ENCODE measurements around the gene B3GNT9. TPM values are rescaled to one million over a fixed set of nuclear protein-coding genes. Genes with fewer than 3 reads are reported as not detected.
"Not testable (repeated sequence)": the region's sequence is repeated elsewhere in the genome, so short reads cannot be mapped to it uniquely, and the experiment has no call there.

Gene B3GNT9
- polyA plus RNA-seq, 3 donors, result 9.0 to 9.8 (median 9.1) TPM

DNA sequence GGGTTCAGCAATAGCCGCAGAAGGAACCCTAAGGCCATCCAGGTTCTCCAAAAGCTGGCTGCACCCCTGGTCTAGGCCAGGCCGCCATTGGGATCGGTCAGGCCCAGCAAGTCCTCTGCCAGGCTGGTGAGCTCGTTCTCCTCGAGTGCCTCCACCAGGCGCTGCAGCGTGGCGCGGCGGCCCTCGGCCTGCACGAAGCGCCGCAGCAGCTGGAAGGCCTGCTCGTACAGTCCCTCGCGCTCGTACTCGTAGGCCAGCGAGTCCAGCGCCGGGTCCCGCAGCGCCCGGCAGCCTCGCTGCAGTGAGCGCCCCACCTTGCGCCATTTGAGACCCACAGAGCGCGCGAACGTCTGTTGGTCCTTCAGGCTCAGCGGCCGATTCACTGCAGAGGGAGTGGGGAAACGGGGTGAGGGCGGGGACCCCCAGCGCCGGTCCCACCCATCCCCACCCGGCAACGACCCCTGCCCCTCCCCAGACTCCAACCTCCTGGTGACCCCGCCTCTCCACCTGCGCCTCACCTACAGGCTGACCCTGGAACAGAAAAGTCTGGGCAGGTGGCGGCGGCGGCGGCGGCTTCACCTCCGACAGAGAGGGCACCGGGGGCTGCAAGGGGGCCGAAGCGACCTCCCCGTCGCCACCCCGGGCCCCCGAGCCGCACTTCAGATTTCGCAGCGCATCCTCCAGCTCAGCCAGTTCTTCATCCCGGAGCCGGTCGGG lies 3.9 kb upstream of the B3GNT9 start:
- DNase-seq (ENCODE audit: low read depth in 3 of 3, low spot score in 2 of 3), result no peak

DNA sequence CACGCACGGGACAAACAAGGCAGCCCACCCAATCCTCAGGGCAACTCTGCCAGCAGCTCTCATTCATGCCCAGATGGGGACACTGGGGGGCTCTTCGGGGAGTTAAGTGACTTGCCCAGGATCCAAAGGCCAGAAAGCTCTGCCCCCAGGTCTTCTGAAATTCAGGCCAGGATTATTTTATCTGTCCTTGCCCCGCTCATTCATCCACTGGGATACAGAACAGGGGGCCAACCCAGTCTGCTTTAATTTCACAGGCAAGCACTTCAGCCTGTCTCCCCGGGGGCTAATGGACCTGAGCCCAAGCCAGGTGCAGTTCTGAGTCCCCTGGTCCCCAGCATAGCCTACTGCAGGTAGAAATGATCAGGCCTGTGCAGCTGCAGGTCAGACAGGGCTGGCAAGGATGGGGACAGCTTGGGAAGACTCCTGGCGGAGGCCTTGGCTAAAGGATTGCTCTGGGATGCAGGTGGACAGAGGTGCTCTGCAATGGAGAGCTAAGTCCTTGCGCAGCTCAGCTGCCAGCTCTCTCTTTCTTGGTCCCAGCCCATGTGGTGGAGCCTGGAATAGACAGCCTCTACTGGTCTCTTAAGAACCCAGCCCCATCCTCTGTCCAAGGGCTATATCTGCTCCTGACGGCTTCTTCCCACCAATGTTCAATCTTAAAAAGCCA lies 766 bp upstream of the B3GNT9 start:
- DNase-seq (ENCODE audit: low read depth in 3 of 3, low spot score in 2 of 3), result no peak

DNA sequence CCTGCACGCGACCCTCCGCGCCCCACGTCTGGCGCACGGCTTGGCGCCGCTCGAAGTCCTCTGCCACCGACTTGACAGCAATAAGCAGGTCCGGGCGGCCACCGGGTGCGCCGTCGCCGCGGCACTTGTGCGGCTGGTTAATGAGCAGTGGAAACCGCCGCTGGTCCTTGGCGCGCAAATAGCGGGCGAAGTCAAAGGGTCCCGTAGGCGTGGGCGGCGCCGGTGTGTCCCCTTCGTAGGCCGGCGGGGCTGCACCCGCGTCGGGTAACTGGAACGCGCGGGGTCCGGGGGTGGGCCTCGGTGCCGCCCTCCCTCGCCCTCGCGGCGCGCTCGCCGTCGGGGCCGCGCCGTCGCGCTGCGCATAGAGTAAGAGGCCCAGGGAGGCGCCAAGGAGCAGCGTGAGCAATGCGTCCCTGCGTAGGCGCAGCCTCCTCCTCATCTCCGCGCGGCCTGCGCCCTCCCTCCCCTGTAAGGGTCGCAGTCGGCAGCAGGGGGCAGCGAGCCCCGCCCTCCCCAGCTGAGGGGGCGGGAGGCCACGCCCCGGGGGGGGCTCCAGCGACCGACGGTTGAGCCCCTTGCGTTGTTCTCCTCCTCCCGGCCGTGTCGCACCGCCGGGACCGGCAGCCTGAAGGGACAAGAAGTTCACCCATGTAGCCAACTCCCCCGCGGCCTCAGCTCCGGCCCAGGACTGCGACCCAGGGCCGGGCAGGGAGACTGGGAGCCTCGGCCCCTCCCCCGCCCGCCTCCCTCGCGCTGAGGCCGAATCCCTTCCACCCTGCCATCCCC lies 558 bp downstream of the B3GNT9 start:
- no peak for DNase-seq (ENCODE audit: low read depth in 3 of 3, low spot score in 2 of 3)

DNA sequence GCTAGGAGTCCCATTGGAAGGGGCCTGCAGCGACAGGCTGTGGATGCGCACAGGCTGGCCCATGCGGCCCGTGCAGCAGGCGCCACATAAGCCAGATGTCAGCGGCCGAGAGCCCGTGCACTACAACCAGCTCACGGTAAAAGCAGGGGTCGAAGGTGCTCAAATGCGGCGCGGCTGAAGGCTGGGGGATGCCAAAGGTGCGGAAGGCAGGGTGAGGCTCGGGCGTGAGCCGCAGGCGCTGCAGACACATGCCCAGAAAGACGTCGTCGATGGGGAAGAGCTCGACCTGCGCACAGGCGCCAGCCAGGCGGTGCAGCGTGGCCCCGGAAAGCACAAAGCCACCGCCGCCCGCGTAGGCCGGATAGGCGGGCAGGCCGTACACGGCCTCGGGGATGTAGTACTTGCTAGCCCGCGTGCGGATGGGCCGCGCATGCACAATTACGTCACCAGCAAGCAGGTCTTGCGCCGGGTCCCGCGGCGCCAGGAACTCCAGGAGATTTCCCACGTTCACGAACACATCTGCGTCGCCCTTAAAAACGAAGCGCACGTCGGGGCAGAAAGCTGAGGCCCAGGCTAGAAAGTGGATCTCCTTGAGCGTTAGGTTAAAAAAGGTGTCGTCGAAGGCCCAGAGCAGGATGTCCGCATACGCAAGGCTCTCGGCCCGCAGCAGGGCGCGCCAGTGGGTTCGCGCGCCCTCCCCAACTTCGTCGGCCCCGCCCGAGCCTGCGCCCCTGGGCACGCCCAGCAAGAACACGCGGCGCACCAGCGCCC lies 1.3 kb downstream of the B3GNT9 start:
- DNase-seq (ENCODE audit: low read depth in 3 of 3, low spot score in 2 of 3), result no peak

DNA sequence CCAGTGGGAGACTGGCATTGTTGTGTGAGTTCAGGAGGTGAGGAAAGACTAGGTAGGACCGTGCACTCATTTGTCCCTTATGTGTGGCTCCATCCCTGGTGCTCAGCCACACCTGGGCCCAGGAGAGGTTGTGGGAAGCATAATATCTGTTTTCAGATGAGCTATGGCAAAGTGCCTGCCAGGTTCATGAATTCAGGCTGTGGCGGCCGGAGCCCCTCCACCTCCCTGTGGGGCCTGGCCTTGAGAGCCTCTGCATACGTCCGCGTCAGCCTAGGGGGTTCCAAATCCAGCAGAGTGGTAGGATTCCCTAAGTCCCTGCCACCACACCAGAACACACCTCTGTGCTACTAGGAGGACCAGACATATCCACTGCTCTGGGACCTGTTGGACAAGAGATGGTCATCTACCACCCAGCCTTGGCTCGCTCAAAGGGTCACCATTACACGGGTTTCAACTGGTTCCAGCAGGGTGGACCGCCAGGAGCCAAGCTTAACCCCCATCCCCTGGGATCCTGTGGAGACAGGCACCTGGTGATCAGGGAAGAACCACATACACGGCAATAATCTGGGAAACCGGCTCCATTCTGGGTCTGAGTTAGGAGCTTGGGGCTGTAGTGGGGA lies 2.0 kb downstream of the B3GNT9 start:
- no peak for DNase-seq (ENCODE audit: low read depth in 3 of 3, low spot score in 2 of 3)

DNA sequence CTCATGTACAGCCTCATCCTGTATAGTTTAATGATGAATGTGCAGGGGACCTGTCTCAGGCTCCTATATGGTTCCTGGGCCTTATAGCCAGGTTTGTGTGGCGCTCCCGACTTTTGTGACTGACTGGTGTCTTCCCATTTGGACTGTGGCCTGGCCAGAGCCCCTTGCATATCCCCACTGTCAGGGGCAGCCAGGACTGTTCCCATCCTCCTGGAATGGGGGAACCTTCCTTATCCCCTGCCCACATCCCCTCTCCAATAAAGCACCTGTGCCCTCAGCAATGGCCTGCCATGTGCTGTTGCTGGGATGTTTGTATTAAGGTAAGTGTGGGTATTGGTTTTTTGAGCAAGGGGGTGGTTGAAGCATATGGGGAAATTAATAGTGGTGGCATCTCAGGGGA lies 2.6 kb downstream of the B3GNT9 start:
- no peak for DNase-seq (ENCODE audit: low read depth in 3 of 3, low spot score in 2 of 3)

DNA sequence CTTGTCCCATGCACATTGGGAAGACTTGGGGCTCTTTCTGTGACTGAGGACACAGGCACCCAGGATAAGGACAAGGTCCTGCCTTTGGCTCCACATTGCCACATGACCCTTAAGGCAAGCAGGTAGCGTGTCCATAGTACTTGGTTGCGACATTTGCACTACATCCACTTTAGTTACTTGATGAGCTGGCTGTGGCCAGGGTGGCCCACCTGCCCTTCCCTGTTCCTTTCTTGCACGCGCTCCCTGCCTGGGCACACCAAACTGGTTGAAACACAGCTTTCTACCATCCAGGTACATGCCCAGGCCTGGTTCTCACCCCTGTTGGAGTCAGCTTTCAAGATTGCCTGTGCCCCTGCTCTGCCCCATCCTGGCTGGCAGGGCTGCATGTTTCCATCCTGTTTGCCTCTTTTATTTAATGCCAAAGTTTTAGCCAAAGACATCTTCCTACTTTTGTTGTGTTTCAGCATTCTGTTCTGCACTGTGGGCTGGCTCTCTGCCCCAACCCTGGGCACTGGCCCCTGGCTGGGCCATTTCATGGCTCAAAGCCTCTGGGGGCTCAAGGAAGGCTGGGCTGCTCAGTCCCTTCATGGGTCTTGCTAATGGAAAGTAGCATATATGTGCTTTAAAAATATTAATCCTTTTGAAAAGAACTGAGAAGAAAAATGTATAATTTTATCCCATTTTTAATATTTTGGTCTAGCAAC lies 3.2 kb downstream of the B3GNT9 start:
- DNase-seq (ENCODE audit: low read depth in 3 of 3, low spot score in 2 of 3), result no peak

DNA sequence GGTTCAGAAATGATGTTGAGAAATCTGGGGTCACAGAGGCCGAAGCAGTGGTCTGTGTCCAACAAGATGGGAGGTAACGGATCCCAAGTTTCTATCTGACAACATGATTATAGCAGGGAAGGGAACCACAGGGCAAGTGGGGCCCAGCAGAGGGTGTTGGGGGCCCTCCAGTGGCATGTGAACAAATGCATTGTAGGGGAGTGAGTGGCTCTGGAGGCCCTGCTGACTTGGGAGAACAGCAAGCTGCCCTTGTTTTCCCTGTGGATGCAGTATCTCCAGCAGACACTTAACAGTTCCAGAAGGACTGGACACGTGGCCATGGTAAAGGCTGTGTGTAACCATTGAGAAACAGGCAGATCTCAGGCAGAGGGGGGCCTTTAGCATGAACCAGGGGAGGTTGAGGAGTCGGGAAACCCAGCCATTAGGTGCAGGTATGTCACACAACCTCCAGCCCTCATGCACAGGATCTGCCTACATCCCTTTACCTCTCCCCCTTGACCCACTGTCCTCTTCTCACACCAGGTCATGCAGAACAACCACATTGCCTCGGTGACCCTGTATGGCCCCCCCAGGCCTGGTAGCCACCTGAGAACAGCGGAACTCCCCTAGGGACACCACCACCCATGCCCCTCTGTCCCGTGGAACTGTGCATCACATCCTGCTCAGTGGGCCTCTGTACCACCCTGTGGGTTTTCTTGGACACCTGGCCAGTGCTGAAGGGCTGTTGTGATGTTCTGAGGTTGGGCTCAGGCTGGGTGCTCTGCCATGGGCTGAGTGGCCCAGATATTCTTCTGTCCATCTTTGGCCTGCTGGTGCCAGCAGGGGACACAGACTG lies 4.1 kb downstream of the B3GNT9 start:
- no peak for DNase-seq (ENCODE audit: low read depth in 3 of 3, low spot score in 2 of 3)

DNA sequence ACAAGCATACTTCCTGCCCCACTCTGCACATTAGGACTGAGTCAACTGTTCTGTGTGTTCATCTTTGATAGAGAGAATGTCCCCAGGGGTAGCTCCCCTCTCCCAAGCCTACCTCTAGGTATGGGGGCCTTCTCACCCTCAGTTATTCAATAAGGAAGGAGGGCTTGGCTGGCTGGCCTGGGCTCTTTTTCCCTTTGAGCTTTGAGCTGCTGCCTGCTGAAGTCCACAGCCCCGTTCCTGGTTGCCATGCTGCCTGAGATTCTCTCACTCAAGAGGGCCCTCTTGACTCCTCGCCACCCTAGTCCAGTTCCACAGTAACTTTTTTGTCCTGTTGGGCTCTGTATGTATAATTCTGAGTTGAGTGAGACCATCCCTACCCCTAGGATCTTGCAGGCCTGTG lies 5.1 kb downstream of the B3GNT9 start:
- DNase-seq (ENCODE audit: low read depth in 3 of 3, low spot score in 2 of 3), result no peak

DNA sequence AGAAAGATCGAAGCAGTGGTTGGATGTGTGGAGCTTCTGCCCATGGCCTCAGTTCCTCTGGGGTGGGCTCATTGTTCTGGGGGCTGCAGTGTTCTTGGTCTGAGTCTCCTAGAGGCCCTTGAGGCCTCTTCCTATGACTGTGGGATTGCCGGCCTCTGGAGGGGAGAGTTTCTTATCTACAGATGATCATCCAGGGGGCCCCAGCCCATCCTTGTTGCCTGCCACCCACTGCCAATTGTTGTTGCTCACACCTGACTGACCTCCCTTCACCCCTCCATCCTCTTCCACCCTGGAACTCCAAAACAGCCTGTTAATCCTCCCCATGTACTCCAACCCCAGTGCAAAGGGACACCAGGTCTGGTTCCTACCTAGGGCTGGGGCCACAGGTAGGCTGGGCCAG lies 5.9 kb downstream of the B3GNT9 start:
- DNase-seq (ENCODE audit: low read depth in 3 of 3, low spot score in 2 of 3), result no peak

DNA sequence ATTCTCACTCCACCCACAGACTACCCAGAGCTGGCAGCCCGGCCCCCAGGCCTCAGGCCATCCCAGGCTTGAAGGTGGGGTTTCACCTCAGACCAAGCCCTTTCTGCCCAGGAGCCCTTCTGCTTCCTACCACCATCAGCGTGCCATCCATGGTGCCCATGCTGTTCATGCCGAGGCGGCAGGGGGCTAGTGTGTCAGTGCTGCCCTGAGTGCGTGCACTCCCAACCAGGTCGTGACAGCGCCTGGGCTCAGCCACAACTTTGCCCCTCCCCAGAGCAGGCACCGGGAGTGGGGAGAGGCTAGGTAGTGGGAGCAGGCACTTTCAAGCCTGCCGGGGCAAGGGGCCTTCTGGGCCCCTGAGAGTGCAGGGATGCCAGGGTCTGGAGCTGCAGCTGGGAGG lies 8.5 kb downstream of the B3GNT9 start:
- DNase-seq (ENCODE audit: low read depth in 3 of 3, low spot score in 2 of 3), result no peak

DNA sequence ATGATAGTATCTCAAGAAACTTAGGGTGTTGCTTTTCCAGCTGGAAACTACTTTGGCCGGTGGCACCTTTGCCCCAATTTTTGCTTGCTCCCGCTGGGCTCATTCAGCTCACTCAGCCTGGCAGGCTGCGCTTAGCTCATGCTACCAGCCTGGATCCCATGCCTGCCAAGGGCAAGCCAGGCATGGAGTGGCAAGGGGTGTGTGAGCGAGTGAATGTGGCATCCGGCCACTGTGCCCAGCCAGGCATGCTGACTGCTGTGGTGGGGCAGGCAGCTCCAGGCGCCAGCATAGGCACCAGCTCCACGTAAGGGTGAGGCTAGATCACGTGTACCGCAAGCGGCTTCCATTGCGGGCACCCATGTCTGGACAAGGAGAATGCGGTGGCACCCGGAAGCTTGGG lies 9.4 kb downstream of the B3GNT9 start:
- DNase-seq (ENCODE audit: low read depth in 3 of 3, low spot score in 2 of 3), result no peak

DNA sequence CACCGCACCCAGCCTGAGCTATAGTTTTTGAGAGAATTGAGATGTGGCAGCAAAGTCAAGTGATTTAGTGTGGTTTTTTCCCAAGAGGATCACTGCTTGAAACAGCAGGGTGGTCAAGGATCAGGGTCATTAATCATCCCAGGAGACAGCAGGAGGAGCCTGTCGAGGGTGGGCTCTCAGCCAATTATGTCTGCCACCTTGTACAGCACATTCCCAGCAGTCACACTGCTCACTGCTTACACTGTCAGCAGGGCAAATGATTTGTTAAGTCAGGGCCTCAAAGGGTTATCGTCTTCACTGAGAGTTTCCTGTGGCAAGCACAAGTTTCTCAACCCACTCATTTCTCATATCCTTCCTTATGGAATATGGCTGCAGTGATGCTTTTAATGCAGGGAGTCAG lies 13.2 kb downstream of the B3GNT9 start:
- DNase-seq (ENCODE audit: low read depth in 3 of 3, low spot score in 2 of 3), result no peak

DNA sequence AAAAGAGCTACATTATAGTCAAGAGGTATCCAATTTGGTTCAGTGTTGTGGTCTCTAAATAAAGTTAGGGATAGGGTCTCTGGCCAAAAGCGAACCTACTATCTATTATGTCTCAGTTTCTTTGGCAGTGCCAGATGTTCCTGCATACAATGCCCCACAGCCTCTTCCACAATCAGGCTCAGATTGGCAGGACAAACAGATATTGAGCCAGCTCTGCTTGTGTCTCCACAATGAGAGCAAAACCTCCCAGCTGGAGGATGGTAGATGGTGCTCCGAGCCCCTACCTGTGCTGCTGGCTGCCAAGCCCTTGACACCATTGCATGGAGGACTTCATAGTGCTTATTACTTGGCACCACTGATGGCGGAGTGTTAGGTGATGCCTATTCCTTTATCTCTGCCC lies 21.4 kb downstream of the B3GNT9 start:
- no peak for DNase-seq (ENCODE audit: low read depth in 3 of 3, low spot score in 2 of 3)

DNA sequence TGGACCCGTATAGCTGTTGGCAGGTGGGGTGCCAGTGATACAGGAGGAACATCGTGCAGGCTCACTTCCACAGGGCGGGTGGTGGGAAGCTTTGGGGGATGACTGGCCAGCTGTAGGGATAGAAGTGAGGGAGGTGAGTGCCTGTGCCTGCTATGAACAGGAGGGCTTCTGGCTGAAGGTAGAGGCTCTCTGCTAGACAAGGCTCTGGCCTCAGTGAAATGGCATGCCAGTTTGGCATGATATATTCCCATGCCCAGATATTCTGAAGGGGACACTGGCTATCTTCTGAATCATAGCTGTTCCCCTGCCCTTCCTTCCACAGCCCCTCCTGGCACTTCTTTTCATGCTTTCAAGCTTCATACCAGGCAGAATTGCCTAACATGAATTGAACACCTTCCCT lies 21.9 kb downstream of the B3GNT9 start:
- DNase-seq (ENCODE audit: low read depth in 3 of 3, low spot score in 2 of 3), result no peak

DNA sequence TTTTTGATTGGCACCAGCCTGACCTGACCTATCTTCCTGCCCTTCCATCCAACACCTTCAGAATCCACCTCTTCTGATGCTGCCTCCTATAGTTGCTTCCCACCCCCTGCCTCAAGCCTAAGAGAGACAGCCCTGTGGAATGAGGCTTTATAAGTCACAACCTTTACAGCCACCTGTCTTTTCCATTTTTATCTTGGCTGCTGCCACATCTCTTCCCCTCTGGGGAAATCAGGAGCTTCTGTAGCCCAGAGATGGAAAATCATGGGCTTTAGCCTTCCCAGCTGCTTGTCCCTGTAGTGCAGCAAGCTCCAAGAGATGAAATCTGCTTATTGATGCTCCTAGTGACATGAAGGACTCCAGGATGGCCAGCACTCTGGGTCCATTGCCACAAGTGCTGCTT lies 22.4 kb downstream of the B3GNT9 start:
- no peak for DNase-seq (ENCODE audit: low read depth in 3 of 3, low spot score in 2 of 3)

DNA sequence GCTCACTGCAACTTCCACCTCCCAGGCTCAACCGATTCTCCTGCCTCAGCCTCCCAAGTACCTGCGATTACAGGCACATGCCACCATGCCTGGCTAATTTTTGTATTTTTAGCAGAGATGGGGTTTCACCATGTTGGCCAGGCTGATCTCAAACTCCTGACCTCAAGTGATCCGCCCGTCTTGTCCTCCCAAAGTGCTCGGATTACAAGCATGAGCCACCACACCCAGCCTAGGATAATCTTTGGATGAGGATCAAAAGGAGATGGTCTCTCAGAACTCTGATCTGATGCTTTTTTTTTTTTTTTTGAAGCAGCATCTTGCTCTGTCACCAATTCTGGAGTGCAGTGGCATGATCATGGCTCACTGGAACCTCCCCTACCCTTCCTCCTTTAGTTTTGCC lies 28.0 kb downstream of the B3GNT9 start:
- not testable (repeated sequence) for DNase-seq (ENCODE audit: low read depth in 3 of 3, low spot score in 2 of 3)

DNA sequence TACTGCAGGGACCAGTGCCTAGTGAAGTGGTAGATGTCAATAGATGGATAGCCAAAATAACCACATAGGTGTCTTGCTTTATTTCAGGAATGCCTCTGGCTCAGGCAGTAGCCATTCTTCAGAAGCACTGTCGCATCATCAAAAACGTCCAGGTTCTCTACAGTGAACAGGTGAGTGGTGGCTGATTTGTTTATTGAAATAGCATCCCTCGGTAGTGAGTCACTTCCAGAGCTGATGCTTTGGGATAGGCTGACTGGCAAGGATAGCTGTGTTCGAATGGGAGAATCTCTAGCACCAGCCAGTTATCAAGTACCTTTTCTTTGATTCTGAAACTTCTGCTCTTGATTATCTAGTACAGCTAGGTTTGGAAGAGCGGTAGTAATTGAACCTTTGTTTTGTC lies 30.8 kb downstream of the B3GNT9 start:
- DNase-seq (ENCODE audit: low read depth in 3 of 3, low spot score in 2 of 3), result no peak

DNA sequence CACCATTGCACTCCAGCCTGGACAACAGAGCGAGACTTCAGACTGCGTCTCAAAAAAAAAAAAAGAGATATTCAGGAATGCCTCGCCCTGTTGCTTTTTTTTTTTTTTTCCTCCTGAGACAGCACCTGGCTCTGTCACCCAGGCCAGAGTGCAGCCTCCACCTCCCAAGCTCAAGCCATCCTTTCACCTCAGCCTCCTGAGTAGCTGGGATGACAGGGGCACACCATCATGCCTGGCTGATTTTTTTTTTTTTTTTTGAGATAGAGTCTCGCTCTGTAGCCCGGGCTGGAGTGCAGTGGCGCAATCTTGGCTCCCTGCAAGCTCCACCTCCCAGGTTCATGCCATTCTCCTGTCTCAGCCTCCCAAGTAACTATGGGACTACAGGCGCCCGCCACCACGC lies 33.1 kb downstream of the B3GNT9 start:
- no peak for DNase-seq (ENCODE audit: low read depth in 3 of 3, low spot score in 2 of 3)
